SJCRH30 (cell line): ENCODE measurements around the gene OR4Q3. TPM values are rescaled to one million over a fixed set of nuclear protein-coding genes. Genes with fewer than 3 reads are reported as not detected.

Experiments used
- total RNA-seq: library from RNA; depleted of rRNA; stranded (reverse); fragments of >200 nt; shearing (Covaris generic); gene quantifications from 2 replicates; pipeline ENCODE4 v1.2.3, GENCODE V29; 2014; rRNA removed

The OR4Q3 gene
- total RNA-seq, 1 experiment from 2014 or later: not detected

Other genes starting within 250 kb of the OR4Q3 start
- not detected in 2 replicates for gene OR11H2, start 29.7 kb upstream of the OR4Q3 start, total RNA-seq
- not detected in 2 replicates for gene OR4M1, start 29.9 kb downstream of the OR4Q3 start, total RNA-seq
- not detected in 2 replicates for gene OR4N2, start 60.2 kb downstream of the OR4Q3 start, total RNA-seq
- gene OR4K2, start 131.6 kb downstream of the OR4Q3 start, total RNA-seq: not detected in 2 replicates
- not detected in 2 replicates for gene OR4K5, start 177.0 kb downstream of the OR4Q3 start, total RNA-seq
- not detected in 2 replicates for gene OR4K1, start 187.3 kb downstream of the OR4Q3 start, total RNA-seq
- gene OR4K15, start 232.0 kb downstream of the OR4Q3 start, total RNA-seq: not detected in 2 replicates